Panc1 (cell line): Measurements from ENCODE around the gene MAGI2. TPM values are rescaled to one million over a fixed set of nuclear protein-coding genes. Genes with fewer than 3 reads are reported as not detected.

Experiments used
- ATAC-seq: fragments of 200-7000 bp; cut with Tn5 transposase; 2 replicates; pipeline ENCODE4 v1.9.1; 2020; ENCODE audit warnings: mild to moderate bottlenecking, moderate library complexity
- BruUV-seq: library from RNA; stranded (reverse); fragments of 400-500 nt; replicated peaks from 2 replicates; lab custom pipeline; 2021; lab: Mats Ljungman, UMichigan
- CTCF ChIA-PET: fragments of 300-600 bp; sonication (Branson Sonifier 250); formaldehyde crosslinking; loops from one replicate; lab custom pipeline; 2022; ENCODE audit warnings: antibody characterized with exemption; lab: Charles Lee
- POLR2A ChIA-PET: fragments of 300-600 bp; sonication (Branson Sonifier 250); formaldehyde crosslinking; loops from one replicate; lab custom pipeline; 2022; ENCODE audit warnings: antibody characterized with exemption; lab: Charles Lee
- DNase-seq: peaks from one replicate; pipeline ENCODE4 v3.0.0-alpha.2; 2010; ENCODE audit warnings: low read depth, low spot score
- H3K27ac ChIP-seq: 2 replicates; pipeline ENCODE4 v1.5.1; 2011; ENCODE audit warnings: mild to moderate bottlenecking, low read length, inconsistent platforms
- H3K27me3 ChIP-seq: fragments of 200-500 bp; sonication (Bioruptor generic); 2 replicates; pipeline ENCODE4 v1.6.0; 2014; ENCODE audit warnings: low read length, inconsistent platforms; ENCODE audit not compliant: control insufficient read depth, insufficient read depth
- H3K36me3 ChIP-seq: fragments of 200-500 bp; sonication (Bioruptor generic); 2 replicates; pipeline ENCODE4 v1.5.1; 2014; ENCODE audit warnings: inconsistent platforms, mild to moderate bottlenecking, low read length, moderate library complexity; ENCODE audit not compliant: control insufficient read depth, insufficient read depth
- H3K4me1 ChIP-seq: 2 replicates; pipeline ENCODE4 v1.5.1; 2011; ENCODE audit warnings: inconsistent platforms, mild to moderate bottlenecking, low read length, moderate library complexity; ENCODE audit not compliant: control insufficient read depth, insufficient read depth
- H3K4me3 ChIP-seq, 2 experiments: 2 replicates each; pipeline ENCODE4 v1.5.1; 2011 to 2012; ENCODE audit warnings: low read depth in 2 of 2, low read length in 2 of 2, mild to moderate bottlenecking in 2 of 2, inconsistent platforms in 1 of 2, moderate library complexity in 1 of 2
- H3K9me3 ChIP-seq: fragments of 200-500 bp; sonication (Bioruptor generic); 2 replicates; pipeline ENCODE4 v1.5.1; 2014; ENCODE audit warnings: low read depth, mild to moderate bottlenecking, inconsistent platforms, low read length, moderate library complexity; ENCODE audit not compliant: control insufficient read depth, insufficient read depth
- POLR2AphosphoS5 ChIP-seq: IDR thresholded peaks from 2 replicates; pipeline ENCODE4 v1.6.1; 2012; ENCODE audit warnings: mild to moderate bottlenecking, low read depth, low read length, moderate library complexity
- SIN3A ChIP-seq: IDR thresholded peaks from 2 replicates; pipeline ENCODE4 v1.6.1; 2012; ENCODE audit warnings: low read depth, mild to moderate bottlenecking, low read length, moderate library complexity, borderline replicate concordance; ENCODE audit not compliant: insufficient read depth
- TCF7L2 ChIP-seq: IDR thresholded peaks from 2 replicates; pipeline ENCODE4 v1.6.1; 2011; ENCODE audit warnings: mild to moderate bottlenecking, low read depth, low read length, inconsistent platforms
- in situ Hi-C: cut with HindIII; loops from 2 replicates; pipeline ENCODE4 v1.10.0; 2016; ENCODE audit warnings: low sequenced_read_pairs, low pct_unique_long_range_greater_than_20kb
- intact Hi-C: fragments of 100-400 bp; cut with micrococcal nuclease; formaldehyde crosslinking; loops from one replicate; pipeline ENCODE4 v1.10.0; 2022; ENCODE audit not compliant: unreplicated experiment
- total RNA-seq: library from RNA; stranded (reverse); gene quantifications from one replicate; pipeline ENCODE4 v1.2.1, GENCODE V29; 2021; ENCODE audit not compliant: unreplicated experiment
- TF ChIP-seq, protein P1 (sequence below): fragments of 450-650 bp; IDR thresholded peaks from 2 replicates; pipeline ENCODE4 v1.5.1; 2017; ENCODE audit warnings: mild to moderate bottlenecking
- TF ChIP-seq, protein P2 (sequence below), 2 experiments: IDR thresholded peaks; 2 replicates each; pipeline ENCODE4 v1.6.1; 2011 to 2012; ENCODE audit warnings: low read depth in 2 of 2, control low read depth in 1 of 2, low read length in 1 of 2, mild to moderate bottlenecking in 1 of 2, moderate library complexity in 1 of 2; ENCODE audit not compliant: insufficient read depth in 1 of 2

The MAGI2 gene
- total RNA-seq, 1 experiment from 2014 or later = 5.4 TPM

DNA sequence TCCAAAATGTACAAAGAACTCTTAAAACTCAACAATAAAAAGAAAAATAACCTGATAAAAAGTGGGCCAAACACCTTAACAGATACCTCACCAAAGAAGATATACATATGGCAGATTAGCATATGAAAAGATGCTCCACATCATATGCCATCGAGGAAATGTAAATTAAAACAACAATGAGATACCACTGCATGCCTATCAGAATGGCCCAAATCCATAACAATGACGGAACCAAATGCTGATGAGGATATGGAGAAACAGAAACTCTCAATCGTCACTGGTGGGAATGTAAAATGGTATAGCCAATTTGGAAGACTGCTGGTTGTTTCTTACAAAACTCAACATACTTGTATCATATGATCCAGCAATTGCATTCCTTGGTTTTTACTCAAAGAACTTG is 1335.0 kb downstream of the MAGI2 start:
- no peak overlapping the region for H3K27ac ChIP-seq
- no peaks in the 10 kb centered on the region for H3K36me3 ChIP-seq
- intact Hi-C loops (no loop called here), in situ Hi-C loops (no loop called here)
- H3K27me3 ChIP-seq = no peaks in the 10 kb centered on the region
- H3K4me1 ChIP-seq = no peaks in the 10 kb centered on the region
- no peaks in the 10 kb centered on the region for H3K9me3 ChIP-seq
- no peak for DNase-seq
- no TSS peak for BruUV-seq
- ChIA-PET CTCF (no interaction called here), POLR2A (no interaction called here)
- H3K4me3 ChIP-seq = no peak overlapping the region
- no peak for ATAC-seq
- TF ChIP-seq TCF7L2 (no peak), SIN3A (no peak), POLR2AphosphoS5 (no peak)
- TF ChIP-seq, protein P1, sequence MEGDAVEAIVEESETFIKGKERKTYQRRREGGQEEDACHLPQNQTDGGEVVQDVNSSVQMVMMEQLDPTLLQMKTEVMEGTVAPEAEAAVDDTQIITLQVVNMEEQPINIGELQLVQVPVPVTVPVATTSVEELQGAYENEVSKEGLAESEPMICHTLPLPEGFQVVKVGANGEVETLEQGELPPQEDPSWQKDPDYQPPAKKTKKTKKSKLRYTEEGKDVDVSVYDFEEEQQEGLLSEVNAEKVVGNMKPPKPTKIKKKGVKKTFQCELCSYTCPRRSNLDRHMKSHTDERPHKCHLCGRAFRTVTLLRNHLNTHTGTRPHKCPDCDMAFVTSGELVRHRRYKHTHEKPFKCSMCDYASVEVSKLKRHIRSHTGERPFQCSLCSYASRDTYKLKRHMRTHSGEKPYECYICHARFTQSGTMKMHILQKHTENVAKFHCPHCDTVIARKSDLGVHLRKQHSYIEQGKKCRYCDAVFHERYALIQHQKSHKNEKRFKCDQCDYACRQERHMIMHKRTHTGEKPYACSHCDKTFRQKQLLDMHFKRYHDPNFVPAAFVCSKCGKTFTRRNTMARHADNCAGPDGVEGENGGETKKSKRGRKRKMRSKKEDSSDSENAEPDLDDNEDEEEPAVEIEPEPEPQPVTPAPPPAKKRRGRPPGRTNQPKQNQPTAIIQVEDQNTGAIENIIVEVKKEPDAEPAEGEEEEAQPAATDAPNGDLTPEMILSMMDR = no peak
- TF ChIP-seq, protein P2, sequence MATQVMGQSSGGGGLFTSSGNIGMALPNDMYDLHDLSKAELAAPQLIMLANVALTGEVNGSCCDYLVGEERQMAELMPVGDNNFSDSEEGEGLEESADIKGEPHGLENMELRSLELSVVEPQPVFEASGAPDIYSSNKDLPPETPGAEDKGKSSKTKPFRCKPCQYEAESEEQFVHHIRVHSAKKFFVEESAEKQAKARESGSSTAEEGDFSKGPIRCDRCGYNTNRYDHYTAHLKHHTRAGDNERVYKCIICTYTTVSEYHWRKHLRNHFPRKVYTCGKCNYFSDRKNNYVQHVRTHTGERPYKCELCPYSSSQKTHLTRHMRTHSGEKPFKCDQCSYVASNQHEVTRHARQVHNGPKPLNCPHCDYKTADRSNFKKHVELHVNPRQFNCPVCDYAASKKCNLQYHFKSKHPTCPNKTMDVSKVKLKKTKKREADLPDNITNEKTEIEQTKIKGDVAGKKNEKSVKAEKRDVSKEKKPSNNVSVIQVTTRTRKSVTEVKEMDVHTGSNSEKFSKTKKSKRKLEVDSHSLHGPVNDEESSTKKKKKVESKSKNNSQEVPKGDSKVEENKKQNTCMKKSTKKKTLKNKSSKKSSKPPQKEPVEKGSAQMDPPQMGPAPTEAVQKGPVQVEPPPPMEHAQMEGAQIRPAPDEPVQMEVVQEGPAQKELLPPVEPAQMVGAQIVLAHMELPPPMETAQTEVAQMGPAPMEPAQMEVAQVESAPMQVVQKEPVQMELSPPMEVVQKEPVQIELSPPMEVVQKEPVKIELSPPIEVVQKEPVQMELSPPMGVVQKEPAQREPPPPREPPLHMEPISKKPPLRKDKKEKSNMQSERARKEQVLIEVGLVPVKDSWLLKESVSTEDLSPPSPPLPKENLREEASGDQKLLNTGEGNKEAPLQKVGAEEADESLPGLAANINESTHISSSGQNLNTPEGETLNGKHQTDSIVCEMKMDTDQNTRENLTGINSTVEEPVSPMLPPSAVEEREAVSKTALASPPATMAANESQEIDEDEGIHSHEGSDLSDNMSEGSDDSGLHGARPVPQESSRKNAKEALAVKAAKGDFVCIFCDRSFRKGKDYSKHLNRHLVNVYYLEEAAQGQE (IDR thresholded peaks at IDR 0.05; ENCODE audit: insufficient read depth in 1 of 2, low read depth in 2 of 2, low read length in 1 of 2) = no peak

DNA sequence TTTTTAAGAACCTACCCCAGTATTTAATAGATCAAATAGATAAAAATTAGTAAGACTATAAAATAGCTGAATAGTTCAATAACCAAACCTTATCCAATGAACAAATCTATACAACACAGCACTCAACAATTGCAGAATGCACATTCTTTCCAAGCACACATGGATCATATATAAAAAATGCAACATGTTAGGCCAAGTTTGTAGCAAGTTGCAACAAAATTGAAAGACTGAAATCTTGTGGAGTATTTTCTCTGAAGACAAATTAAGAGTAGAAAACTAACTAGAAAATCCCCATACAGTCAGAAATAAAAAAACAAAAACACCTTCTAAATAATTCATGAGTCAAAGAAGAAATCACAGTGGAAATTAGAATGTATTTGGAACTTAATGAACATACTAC is 1337.6 kb downstream of the MAGI2 start:
- no peak overlapping the region for H3K27ac ChIP-seq
- in situ Hi-C loops = no loop called here
- H3K4me3 ChIP-seq = no peak overlapping the region
- no peaks in the 10 kb centered on the region for H3K4me1 ChIP-seq
- ChIA-PET CTCF (no interaction called here), POLR2A (no interaction called here)
- H3K9me3 ChIP-seq = no peaks in the 10 kb centered on the region
- peaks cover 4% of the 10 kb centered on the region; the same call in 1 of the 2 replicates for H3K27me3 ChIP-seq
- DNase-seq (no peak), ATAC-seq (no peak)
- TF ChIP-seq TCF7L2 (no peak), POLR2AphosphoS5 (no peak), SIN3A (no peak)
- TF ChIP-seq, protein P2 (IDR thresholded peaks at IDR 0.05; ENCODE audit: insufficient read depth in 1 of 2, low read depth in 2 of 2, low read length in 1 of 2) = no peak
- TF ChIP-seq, protein P1 = no peak
- intact Hi-C loops = no loop called here
- no TSS peak for BruUV-seq
- H3K36me3 ChIP-seq = no peaks in the 10 kb centered on the region
